ENCODE data around the gene SCMH1.

The SCMH1 gene

DNA sequence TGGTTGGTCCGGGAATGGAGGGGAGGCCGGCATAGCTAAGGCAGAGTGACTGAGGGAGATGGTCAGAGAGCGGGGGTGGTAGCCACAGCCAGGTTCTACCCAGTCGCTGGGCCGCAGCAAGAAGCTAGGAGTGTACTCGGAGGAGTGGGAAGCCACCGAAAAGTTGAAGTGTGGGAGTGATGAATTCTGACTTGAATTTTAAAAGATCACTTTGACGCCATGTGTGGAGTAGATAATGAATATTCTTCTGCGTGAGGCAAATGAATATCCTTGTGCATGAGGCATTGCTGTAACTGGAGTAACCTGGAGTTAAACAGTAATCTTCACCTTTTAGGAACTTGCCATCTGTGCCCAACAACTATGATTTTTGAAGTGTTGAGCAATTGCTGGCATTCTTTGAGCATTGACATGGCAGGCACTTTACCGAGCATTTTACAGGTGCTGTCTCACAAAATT is 255.8 kb downstream of the SCMH1 start:
- no peak overlapping the region for H3K4me3 ChIP-seq (ENCODE audit: control insufficient read depth, low read depth, low read length)
- TF ChIP-seq, protein P1, sequence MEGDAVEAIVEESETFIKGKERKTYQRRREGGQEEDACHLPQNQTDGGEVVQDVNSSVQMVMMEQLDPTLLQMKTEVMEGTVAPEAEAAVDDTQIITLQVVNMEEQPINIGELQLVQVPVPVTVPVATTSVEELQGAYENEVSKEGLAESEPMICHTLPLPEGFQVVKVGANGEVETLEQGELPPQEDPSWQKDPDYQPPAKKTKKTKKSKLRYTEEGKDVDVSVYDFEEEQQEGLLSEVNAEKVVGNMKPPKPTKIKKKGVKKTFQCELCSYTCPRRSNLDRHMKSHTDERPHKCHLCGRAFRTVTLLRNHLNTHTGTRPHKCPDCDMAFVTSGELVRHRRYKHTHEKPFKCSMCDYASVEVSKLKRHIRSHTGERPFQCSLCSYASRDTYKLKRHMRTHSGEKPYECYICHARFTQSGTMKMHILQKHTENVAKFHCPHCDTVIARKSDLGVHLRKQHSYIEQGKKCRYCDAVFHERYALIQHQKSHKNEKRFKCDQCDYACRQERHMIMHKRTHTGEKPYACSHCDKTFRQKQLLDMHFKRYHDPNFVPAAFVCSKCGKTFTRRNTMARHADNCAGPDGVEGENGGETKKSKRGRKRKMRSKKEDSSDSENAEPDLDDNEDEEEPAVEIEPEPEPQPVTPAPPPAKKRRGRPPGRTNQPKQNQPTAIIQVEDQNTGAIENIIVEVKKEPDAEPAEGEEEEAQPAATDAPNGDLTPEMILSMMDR (conservative IDR thresholded peaks at IDR 0.05; ENCODE audit: control insufficient read depth, insufficient read depth, low read depth, low read length): no peak

DNA sequence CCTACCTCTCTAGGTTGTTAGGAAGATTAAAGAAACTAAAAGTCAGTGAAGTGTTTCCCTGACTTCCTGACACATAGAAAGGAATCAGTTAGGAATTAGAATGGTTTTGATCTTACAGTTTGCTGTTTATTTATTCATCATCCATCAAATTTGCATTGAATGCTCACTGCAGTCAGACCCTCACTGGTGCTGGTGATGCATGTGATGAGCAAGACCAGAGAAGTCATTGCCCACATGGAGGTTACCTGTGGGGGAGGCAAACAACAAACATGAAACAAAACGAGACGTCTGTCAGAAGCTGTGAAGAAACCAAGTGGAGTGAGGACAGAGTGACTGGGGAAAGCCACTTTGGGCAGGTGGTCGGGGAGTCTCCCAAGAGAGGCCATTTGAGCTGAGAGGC is 256.2 kb downstream of the SCMH1 start:
- no peak overlapping the region for H3K4me3 ChIP-seq (ENCODE audit: control insufficient read depth, low read depth, low read length)
- DNase-seq (ENCODE audit: low read depth): no peak
- TF ChIP-seq, protein P1 (conservative IDR thresholded peaks at IDR 0.05; ENCODE audit: control insufficient read depth, insufficient read depth, low read depth, low read length): no peak

More for the DNA sequence above, 255.8 kb downstream of the SCMH1 start:
- DNase-seq (ENCODE audit: low read depth): no peak

DNA sequence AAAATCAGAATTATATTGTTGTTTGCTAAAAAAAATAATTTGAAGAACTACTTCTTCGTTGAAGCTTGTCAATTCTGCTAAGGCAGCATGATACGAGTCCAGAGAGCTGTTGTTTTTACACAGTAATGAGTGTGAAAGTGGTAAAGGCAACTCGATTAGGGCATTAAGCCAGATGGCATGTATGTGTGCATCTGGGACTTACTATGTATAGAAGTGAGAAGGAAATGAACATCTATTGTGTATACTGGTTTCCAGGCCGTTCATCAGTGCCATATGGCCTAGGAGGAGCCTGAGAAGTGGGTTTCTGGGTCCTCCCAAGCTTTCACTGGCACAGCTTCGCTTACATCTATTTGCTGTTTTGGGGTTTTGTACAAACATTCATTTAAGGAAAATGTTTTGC is 256.9 kb downstream of the SCMH1 start:
- TF ChIP-seq, protein P1 (conservative IDR thresholded peaks at IDR 0.05; ENCODE audit: control insufficient read depth, insufficient read depth, low read depth, low read length): no peak
- DNase-seq (ENCODE audit: low read depth): no peak
- no peak overlapping the region for H3K4me3 ChIP-seq (ENCODE audit: control insufficient read depth, low read depth, low read length)

DNA sequence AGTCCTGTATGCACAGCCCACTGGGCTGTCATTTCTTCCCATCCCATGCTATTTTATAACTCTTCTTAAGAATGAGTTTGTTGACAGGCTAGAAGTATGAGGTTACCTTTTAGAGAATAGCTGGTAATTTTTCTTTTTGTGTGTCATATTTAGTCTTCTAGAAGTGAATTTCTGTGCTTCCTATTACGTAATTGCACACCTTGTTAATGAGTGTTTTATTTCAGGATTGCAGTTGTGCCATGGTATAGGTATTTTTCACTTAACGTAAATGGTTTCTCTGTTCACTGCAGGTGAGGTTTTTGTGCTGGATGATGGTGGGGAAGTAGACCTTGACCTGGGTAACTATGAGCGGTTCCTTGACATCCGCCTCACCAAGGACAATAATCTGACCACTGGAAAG is 257.6 kb downstream of the SCMH1 start:
- TF ChIP-seq, protein P1 (conservative IDR thresholded peaks at IDR 0.05; ENCODE audit: control insufficient read depth, insufficient read depth, low read depth, low read length): no peak
- no peak overlapping the region for H3K4me3 ChIP-seq (ENCODE audit: control insufficient read depth, low read depth, low read length)
- DNase-seq (ENCODE audit: low read depth): no peak

DNA sequence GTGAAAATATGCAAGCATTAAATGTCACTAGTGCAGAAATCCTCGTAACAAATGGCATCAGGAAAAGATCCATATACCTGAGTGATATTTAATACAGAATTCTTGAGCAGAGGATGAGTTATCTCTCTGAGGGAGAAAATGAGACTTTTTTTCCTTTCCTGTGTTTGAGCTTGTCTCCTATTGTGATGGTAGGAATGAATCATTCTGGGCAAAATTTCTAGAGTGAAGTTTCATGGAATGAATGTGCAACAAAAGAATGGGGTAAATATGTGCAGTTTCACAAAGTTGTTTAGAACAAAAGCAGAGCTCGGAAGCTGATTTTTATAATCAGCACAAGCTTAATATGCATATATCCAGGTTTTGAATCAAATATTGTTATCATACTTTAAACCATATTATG is 258.0 kb downstream of the SCMH1 start:
- no peak overlapping the region for H3K4me3 ChIP-seq (ENCODE audit: control insufficient read depth, low read depth, low read length)
- TF ChIP-seq, protein P1 (conservative IDR thresholded peaks at IDR 0.05; ENCODE audit: control insufficient read depth, insufficient read depth, low read depth, low read length): no peak
- no peak for DNase-seq (ENCODE audit: low read depth)

DNA sequence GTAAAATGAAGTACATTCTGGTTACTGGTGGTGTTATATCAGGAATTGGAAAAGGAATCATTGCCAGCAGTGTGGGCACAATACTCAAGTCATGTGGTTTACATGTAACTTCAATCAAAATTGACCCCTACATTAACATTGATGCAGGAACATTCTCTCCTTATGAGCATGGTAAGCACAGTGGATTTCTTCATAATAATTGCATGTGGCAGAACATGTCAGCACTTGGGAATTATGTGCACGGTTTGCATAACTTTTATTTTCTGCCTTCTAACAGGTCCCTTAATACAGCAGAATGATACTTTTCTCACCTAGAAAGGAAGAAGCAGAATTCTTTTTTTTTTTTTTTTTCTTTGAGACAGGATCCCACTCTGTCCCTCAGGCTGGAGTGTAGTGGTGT is 258.8 kb downstream of the SCMH1 start:
- DNase-seq (ENCODE audit: low read depth): no peak
- TF ChIP-seq, protein P1 (conservative IDR thresholded peaks at IDR 0.05; ENCODE audit: control insufficient read depth, insufficient read depth, low read depth, low read length): no peak
- no peak overlapping the region for H3K4me3 ChIP-seq (ENCODE audit: control insufficient read depth, low read depth, low read length)

DNA sequence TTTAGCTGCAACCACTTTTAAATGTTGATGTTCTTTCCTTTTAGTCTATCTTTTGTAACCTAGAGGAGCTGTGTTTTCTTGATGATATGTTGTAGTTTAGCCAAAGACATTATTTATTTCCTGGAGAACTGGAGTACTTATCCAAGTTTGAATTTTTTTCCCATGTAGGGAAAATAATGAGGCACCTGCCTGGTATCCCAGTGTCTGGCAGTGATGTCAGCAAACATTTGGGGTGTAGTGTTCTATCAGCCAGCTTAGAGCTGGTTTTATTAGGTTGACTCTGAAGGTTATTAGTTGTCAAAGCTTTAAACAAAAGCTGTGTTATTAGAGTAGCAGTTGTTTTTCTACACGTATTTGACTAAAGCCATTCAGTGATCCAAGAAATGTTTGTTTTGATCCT is 259.4 kb downstream of the SCMH1 start:
- no peak for DNase-seq (ENCODE audit: low read depth)
- no peak overlapping the region for H3K4me3 ChIP-seq (ENCODE audit: control insufficient read depth, low read depth, low read length)
- TF ChIP-seq, protein P1 (conservative IDR thresholded peaks at IDR 0.05; ENCODE audit: control insufficient read depth, insufficient read depth, low read depth, low read length): no peak

Data from fibroblast of mammary gland (primary cell).